Tibial nerve (tissue), 4 donors: Measurements from ENCODE around the gene FAR1. TPM values are rescaled to one million over a fixed set of nuclear protein-coding genes. Genes with fewer than 3 reads are reported as not detected.
"Not testable (repeated sequence)": the region's sequence is repeated elsewhere in the genome, so short reads cannot be mapped to it uniquely, and the experiment has no call there.

Experiments
- DNase-seq, 2 donors: peaks; one replicate each; pipeline ENCODE4 v3.0.0-alpha.2; 2019; ENCODE audit warnings: low spot score in 2 of 2
- H3K27ac ChIP-seq, 4 donors: fragments of 200-600 bp; sonication (generic) in 3 of 4; one replicate each; pipeline ENCODE4 v1.5.1; 2017 to 2019; ENCODE audit warnings: mild to moderate bottlenecking in 1 of 4
- H3K27me3 ChIP-seq, 2 donors: fragments of 200-600 bp; sonication (generic) in 1 of 2; one replicate each; pipeline versions ENCODE4 v1.5.1 to v1.6.0; 2017 to 2019
- H3K36me3 ChIP-seq, 3 donors: fragments of 200-600 bp; sonication (generic); one replicate each; pipeline ENCODE4 v1.5.1; 2018 to 2019
- H3K4me1 ChIP-seq, 4 donors: fragments of 200-600 bp; sonication (generic) in 3 of 4; one replicate each; pipeline ENCODE4 v1.5.1; 2017 to 2019
- H3K4me3 ChIP-seq, 4 donors: fragments of 200-600 bp; sonication (generic) in 3 of 4; one replicate each; pipeline ENCODE4 v1.5.1; 2017 to 2019; ENCODE audit warnings: mild to moderate bottlenecking in 1 of 4, moderate library complexity in 1 of 4
- H3K9me3 ChIP-seq, 4 donors: fragments of 200-600 bp; sonication (generic) in 3 of 4; one replicate each; pipeline ENCODE4 v1.5.1; 2017 to 2019
- CTCF ChIP-seq, 5 experiments: fragments of 200-600 bp in 3 of 5; fragments of 450-650 bp in 2 of 5; sonication (generic) in 3 of 5; IDR thresholded peaks; one replicate each; pipeline ENCODE4 v1.5.1; 2016 to 2019; ENCODE audit warnings: antibody characterized with exemption in 5 of 5, mild to moderate bottlenecking in 3 of 5, moderate library complexity in 2 of 5
- EP300 ChIP-seq, 2 donors: sonication (generic); formaldehyde crosslinking; IDR thresholded peaks; one replicate each; pipeline ENCODE4 v1.6.1; 2017; ENCODE audit warnings: antibody characterized with exemption in 2 of 2, mild to moderate bottlenecking in 1 of 2
- POLR2A ChIP-seq, 2 donors: fragments of 450-650 bp; IDR thresholded peaks; one replicate each; pipeline ENCODE4 v1.6.1; 2017; ENCODE audit warnings: antibody characterized with exemption in 2 of 2, mild to moderate bottlenecking in 2 of 2, moderate library complexity in 2 of 2
- WGBS, 2 donors: methylation state at CpG; one replicate each; pipeline ENCODE4 v1.1.5; 2018; 5-methylcytosine and 5-hydroxymethylcytosine counted together
- total RNA-seq, 4 donors: library from RNA; depleted of rRNA; stranded (reverse); fragments of >200 nt; gene quantifications; one replicate each; pipeline ENCODE4 v1.1.0, GENCODE V29; 2016

Gene FAR1
- total RNA-seq: 10 to 100 TPM; 54.6 to 64.0 (median 60.3) TPM

DNA sequence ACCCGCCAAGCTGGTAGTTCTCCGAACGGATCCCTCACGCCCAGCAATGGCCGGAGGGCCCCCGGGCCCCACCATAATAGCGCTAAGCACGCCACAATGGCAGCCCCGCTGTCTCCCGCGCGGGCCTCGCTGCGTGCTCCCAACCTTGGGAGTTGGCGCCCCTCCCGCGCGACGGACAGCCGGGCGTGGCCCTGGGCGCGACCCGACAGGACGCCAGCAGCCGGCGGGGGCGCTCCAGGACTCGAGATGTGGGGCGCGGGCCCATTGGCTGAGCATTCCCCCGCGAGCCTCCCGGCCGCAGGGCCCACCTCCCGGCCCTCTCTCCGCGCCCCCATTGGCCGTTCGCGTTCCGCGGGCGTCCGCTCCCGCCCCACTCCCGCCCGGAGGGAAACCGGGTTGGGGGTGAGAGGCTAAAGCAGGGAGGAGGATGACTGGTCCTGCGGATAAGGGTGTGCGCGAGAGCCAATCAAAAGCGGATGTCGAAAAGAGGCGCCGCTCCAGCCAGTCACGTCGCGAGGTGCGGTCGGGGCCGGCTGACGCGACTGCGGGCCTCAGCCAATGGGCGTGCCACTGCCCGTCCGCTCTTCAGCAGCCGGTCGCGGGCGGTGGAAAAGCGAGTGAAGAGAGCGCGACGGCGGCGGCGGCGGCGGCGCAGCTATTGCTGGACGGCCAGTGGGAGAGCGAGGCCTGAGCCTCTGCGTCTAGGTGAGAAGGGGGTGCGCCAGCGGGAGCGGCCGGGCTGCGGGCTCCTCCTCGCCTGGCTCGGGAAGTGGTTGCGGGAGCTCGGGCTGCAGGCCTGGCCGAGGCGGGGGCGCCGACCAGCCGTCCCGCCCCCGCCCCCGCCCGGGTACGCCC is at the start of gene FAR1:
FAR1 (plus strand) TSS at position 567 of the 855 bp plus-strand sequence. CDS start 26,098 bp downstream, outside the sequence.
- Histone ChIP-seq H3K36me3 (no peaks in the 10 kb centered on the region), H3K4me3 (peak within 1 kb of the TSS; percentile 74 to 92 (median 81)), H3K9me3 (no peaks in the 10 kb centered on the region), H3K4me1 (peaks cover 0 to 37% (median 9%) of the 10 kb centered on the region in 4 donors), H3K27me3 (no peaks in the 10 kb centered on the region), H3K27ac (peak within 1 kb of the TSS; percentile 81 to 91 (median 88))
- DNase-seq: peak; percentile 90
- TF ChIP-seq POLR2A (IDR thresholded peaks at IDR 0.05) (peak; percentile 84 to 87), EP300 (IDR thresholded peaks at IDR 0.05) (peak; percentile 78 to 93), CTCF (IDR thresholded peaks at IDR 0.05) (peak; percentile 57 to 82 (median 81))
- WGBS, 2 donors: 0 to 1% methylated on average over 29 to 84 of the region's 104 CpGs

DNA sequence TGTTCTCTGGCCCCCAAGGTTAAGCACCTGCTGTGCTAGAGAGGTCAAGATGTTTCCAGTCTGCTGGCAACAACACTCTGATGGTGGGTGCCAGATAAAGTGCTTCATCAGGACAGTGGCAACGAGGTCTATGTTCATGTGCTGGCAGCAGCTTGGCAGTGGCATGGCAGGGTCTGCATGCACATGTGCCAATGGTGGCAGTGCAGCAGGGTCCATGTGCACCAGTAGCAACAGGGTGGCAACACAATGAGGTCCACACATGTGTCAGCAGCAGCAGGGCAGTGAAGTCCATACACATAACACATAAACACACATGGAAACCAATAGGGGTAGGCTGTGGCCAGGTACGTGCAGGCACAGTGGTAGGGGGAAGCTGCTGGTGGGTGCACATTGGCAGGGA is 48.4 kb upstream of the FAR1 start:
- H3K27me3 ChIP-seq: no peaks in the 10 kb centered on the region
- no peak for TF ChIP-seq EP300 (IDR thresholded peaks at IDR 0.05)
- no peak for TF ChIP-seq POLR2A (IDR thresholded peaks at IDR 0.05)
- TF ChIP-seq CTCF (IDR thresholded peaks at IDR 0.05): no peak
- WGBS, 2 donors: 90 to 100% methylated on average over 1 of the region's 2 CpGs
- no peaks in the 10 kb centered on the region for H3K4me1 ChIP-seq
- no peak for DNase-seq
- H3K9me3 ChIP-seq: peaks cover 0 to 48% (median 0%) of the 10 kb centered on the region in 4 donors
- no peaks in the 10 kb centered on the region for H3K36me3 ChIP-seq
- no peak overlapping the region for H3K27ac ChIP-seq
- no peak overlapping the region for H3K4me3 ChIP-seq

DNA sequence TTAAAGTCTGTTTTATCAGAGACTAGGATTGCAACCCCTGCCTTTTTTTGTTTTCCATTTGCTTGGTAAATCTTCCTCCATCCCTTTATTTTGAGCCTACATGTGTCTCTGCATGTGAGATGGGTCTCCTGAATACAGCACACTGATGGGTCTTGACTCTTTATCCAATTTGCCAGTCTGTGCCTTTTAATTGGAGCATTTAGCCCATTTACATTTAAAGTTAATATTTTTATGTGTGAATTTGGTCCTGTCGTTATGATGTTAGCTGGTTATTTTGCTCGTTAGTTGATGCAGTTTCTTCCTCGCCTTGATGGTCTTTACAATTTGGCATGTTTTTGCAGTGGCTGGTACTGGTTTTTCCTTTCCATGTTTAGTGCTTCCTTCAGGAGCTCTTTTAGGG is 41.6 kb upstream of the FAR1 start:
- not testable (repeated sequence) for DNase-seq, H3K4me3 ChIP-seq, H3K27me3 ChIP-seq, H3K4me1 ChIP-seq, H3K27ac ChIP-seq, H3K36me3 ChIP-seq, H3K9me3 ChIP-seq
- 91 to 92% methylated on average over 3 of the region's 3 CpGs for WGBS, 2 donors

DNA sequence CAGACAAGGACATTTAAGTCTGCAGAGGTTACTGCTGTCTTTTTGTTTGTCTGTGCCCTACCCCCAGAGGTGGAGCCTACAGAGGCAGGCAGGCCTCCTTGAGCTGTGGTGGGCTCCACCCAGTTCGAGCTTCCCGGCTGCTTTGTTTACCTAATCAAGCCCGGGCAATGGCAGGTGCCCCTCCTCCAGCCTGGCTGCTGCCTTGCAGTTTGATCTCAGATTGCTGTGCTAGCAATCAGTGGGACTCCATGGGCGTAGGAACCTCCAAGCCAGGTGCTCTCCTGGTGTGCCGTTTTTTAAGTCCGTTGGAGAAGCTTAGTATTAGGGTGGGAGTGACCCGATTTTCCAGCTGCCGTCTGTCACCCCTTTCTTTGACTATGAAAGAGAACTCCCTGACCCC is 39.8 kb upstream of the FAR1 start:
- H3K4me1 ChIP-seq, H3K9me3 ChIP-seq, DNase-seq, H3K4me3 ChIP-seq, H3K27me3 ChIP-seq, H3K36me3 ChIP-seq, H3K27ac ChIP-seq: not testable (repeated sequence)
- 55 to 97% methylated on average over 4 to 8 of the region's 8 CpGs for WGBS, 2 donors

DNA sequence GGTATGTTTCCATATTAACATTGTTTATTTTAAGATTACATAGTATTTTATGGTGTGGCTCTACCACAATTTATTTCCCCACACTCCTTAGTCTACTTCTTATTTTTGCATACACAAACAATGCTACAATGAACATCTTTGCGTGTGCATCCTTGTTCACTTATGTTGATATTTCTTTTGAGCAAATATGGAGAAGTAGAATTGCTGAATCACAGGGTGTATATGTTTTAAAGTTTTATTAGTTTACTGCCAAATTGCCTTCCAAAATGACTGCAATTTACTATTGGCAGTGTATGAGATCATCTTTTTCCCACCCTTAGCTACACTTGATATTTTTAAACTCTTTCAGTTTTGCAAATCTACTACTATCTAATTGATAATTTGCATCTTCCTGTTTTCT is 38.7 kb upstream of the FAR1 start:
- no peak overlapping the region for H3K4me3 ChIP-seq
- no peaks in the 10 kb centered on the region for H3K9me3 ChIP-seq
- TF ChIP-seq POLR2A (IDR thresholded peaks at IDR 0.05): no peak
- TF ChIP-seq EP300 (IDR thresholded peaks at IDR 0.05): no peak
- TF ChIP-seq CTCF (IDR thresholded peaks at IDR 0.05): no peak
- no peak for DNase-seq
- no peaks in the 10 kb centered on the region for H3K27me3 ChIP-seq
- no peak overlapping the region for H3K27ac ChIP-seq
- 85 to 87% methylated on average over 1 of the region's 1 CpG for WGBS, 2 donors
- no peaks in the 10 kb centered on the region for H3K36me3 ChIP-seq
- H3K4me1 ChIP-seq: no peaks in the 10 kb centered on the region

- TF ChIP-seq CTCF (IDR thresholded peaks at IDR 0.05): no peak
- TF ChIP-seq EP300 (IDR thresholded peaks at IDR 0.05): no peak
- no peak for TF ChIP-seq POLR2A (IDR thresholded peaks at IDR 0.05)
- no peak for DNase-seq
- Histone ChIP-seq H3K4me3 (no peak overlapping the region), H3K27ac (no peak overlapping the region), H3K27me3 (no peaks in the 10 kb centered on the region), H3K9me3 (no peaks in the 10 kb centered on the region), H3K4me1 (no peaks in the 10 kb centered on the region), H3K36me3 (no peaks in the 10 kb centered on the region)
- WGBS, 2 donors: 72 to 87% methylated on average over 5 of the region's 5 CpGs
Observed at GRCh38 chr11:13635290-13635689, 33.2 kb upstream of the FAR1 start.
